A673 (cell line): ENCODE measurements around the gene OXNAD1. TPM values are rescaled to one million over a fixed set of nuclear protein-coding genes. Genes with fewer than 3 reads are reported as not detected.

ENCODE experiments used
- BruUV-seq: library from RNA; stranded (reverse); fragments of 400-500 nt; replicated peaks from 2 replicates; lab custom pipeline; 2021; lab: Mats Ljungman, UMichigan
- CTCF ChIA-PET: fragments of 300-600 bp; sonication (Branson Sonifier 250); formaldehyde crosslinking; loops from one replicate; lab custom pipeline; 2022; ENCODE audit warnings: antibody characterized with exemption; lab: Charles Lee
- POLR2A ChIA-PET: fragments of 300-600 bp; sonication (Branson Sonifier 250); formaldehyde crosslinking; loops from one replicate; lab custom pipeline; 2022; ENCODE audit warnings: antibody characterized with exemption; ENCODE audit not compliant: low non-redundant PET; lab: Charles Lee
- DNase-seq: peaks from one replicate; pipeline ENCODE4 v3.0.0-alpha.2; 2015; ENCODE audit warnings: low spot score
- H3K27ac ChIP-seq: fragments of 200-600 bp; sonication (generic); 2 replicates; pipeline ENCODE4 v1.5.1; 2016; ENCODE audit warnings: mixed run types, low read depth, mild to moderate bottlenecking, mixed read lengths, antibody characterized with exemption, low read length; ENCODE audit not compliant: poor library complexity, severe bottlenecking
- H3K27me3 ChIP-seq: fragments of 200-600 bp; sonication (generic); replicated peaks from 2 replicates; pipeline ENCODE4 v1.6.1; 2017; ENCODE audit warnings: mixed run types, low read depth, mild to moderate bottlenecking, mixed read lengths, antibody characterized with exemption, low read length; ENCODE audit not compliant: insufficient read depth, poor library complexity
- H3K36me3 ChIP-seq: fragments of 200-600 bp; sonication (generic); 2 replicates; pipeline ENCODE4 v1.6.1; 2016; ENCODE audit warnings: mixed run types, mild to moderate bottlenecking, mixed read lengths, antibody characterized with exemption, low read length; ENCODE audit not compliant: insufficient read depth, poor library complexity, severe bottlenecking
- H3K4me1 ChIP-seq: fragments of 200-600 bp; sonication (generic); 2 replicates; pipeline ENCODE4 v1.6.1; 2017; ENCODE audit warnings: mixed run types, mild to moderate bottlenecking, mixed read lengths, antibody characterized with exemption, low read length; ENCODE audit not compliant: insufficient read depth, poor library complexity, severe bottlenecking
- H3K4me3 ChIP-seq: fragments of 200-600 bp; sonication (generic); 2 replicates; pipeline ENCODE4 v1.5.1; 2016; ENCODE audit warnings: low read depth, mixed run types, mild to moderate bottlenecking, mixed read lengths, low read length; ENCODE audit not compliant: poor library complexity, severe bottlenecking
- H3K9me3 ChIP-seq: fragments of 200-600 bp; sonication (generic); 2 replicates; pipeline ENCODE4 v1.6.1; 2016; ENCODE audit warnings: mixed run types, low read depth, mild to moderate bottlenecking, mixed read lengths, antibody characterized with exemption, low read length; ENCODE audit not compliant: poor library complexity, severe bottlenecking
- CTCF ChIP-seq: fragments of 300-800, 200-600 bp; sonication (generic); conservative IDR thresholded peaks from 2 replicates; pipeline ENCODE4 v1.5.1; 2017; ENCODE audit warnings: low read depth, mild to moderate bottlenecking, antibody characterized with exemption, low read length, moderate library complexity, mixed read lengths
- EZH2 ChIP-seq: fragments of 200-600 bp; sonication (generic); IDR thresholded peaks from 2 replicates; pipeline ENCODE4 v1.6.1; 2017; ENCODE audit warnings: borderline replicate concordance, low read depth, mild to moderate bottlenecking, mixed read lengths, antibody characterized with exemption, low read length; ENCODE audit not compliant: poor library complexity, severe bottlenecking
- intact Hi-C: fragments of 100-400 bp; cut with micrococcal nuclease; formaldehyde crosslinking; loops from one replicate; pipeline ENCODE4 v1.10.0; 2022; ENCODE audit not compliant: unreplicated experiment
- total RNA-seq: library from RNA; stranded (reverse); gene quantifications from 2 replicates; pipeline ENCODE4 v1.2.3, GENCODE V29; 2021

OXNAD1 gene
- total RNA-seq, 1 experiment from 2014 or later = 21.5 TPM

- intact Hi-C loops = no loop called here
- ChIA-PET CTCF (interaction anchor here (0.6 to 0.8 kb wide), 2 partner anchors 65 to 199 kb away, joined by 3 read pairs; no protein-coding TSS in a partner anchor), POLR2A (no interaction called here)
- DNase-seq = peak; percentile 30
- H3K4me3 ChIP-seq = no peak overlapping the region
- TF ChIP-seq CTCF (no peak), EZH2 (no peak)
- H3K27ac ChIP-seq = no peak overlapping the region
- BruUV-seq = no TSS peak
- H3K36me3 ChIP-seq = no peaks in the 10 kb centered on the region
- H3K27me3 ChIP-seq = no peaks in the 10 kb centered on the region
- H3K9me3 ChIP-seq = no peaks in the 10 kb centered on the region
- no peaks in the 10 kb centered on the region for H3K4me1 ChIP-seq
Measured at GRCh38 chr3:16243706-16244490, 21.1 kb upstream of the OXNAD1 start.

GRCh38 chr3:16245609-16246008, 19.4 kb upstream of the OXNAD1 start:
- DNase-seq = no peak
- H3K27me3 ChIP-seq = no peaks in the 10 kb centered on the region
- ChIA-PET CTCF (interaction anchor here (0.5 to 0.6 kb wide), 2 partner anchors 222 to 456 kb away, joined by 3 to 4 read pairs; no protein-coding TSS in a partner anchor), POLR2A (no interaction called here)
- H3K27ac ChIP-seq = no peak overlapping the region
- H3K4me1 ChIP-seq = no peaks in the 10 kb centered on the region
- no peak overlapping the region for H3K4me3 ChIP-seq
- BruUV-seq = no TSS peak
- H3K9me3 ChIP-seq = no peaks in the 10 kb centered on the region
- H3K36me3 ChIP-seq = no peaks in the 10 kb centered on the region
- TF ChIP-seq EZH2 = no peak
- TF ChIP-seq CTCF = no peak
- intact Hi-C loops = loop anchor here (2.0 to 5.0 kb wide), 4 partner anchors 67 to 613 kb away; no protein-coding TSS in a partner anchor

GRCh38 chr3:16247282-16248061, 17.5 kb upstream of the OXNAD1 start:
- intact Hi-C loops = loop anchor here (2.0 to 5.0 kb wide), 5 partner anchors 69 to 1045 kb away; no protein-coding TSS in a partner anchor
- Histone ChIP-seq H3K4me3 (no peak overlapping the region), H3K4me1 (no peaks in the 10 kb centered on the region), H3K27me3 (no peaks in the 10 kb centered on the region), H3K9me3 (no peaks in the 10 kb centered on the region), H3K27ac (no peak overlapping the region), H3K36me3 (no peaks in the 10 kb centered on the region)
- ChIA-PET POLR2A (no interaction called here), CTCF (interaction anchor here (0.6 to 1.0 kb wide), 7 partner anchors 11 to 443 kb away, joined by 3 to 5 read pairs (median 3); partner anchors contain the start of genes DPH3 and OXNAD1)
- TF ChIP-seq EZH2 = no peak
- TF ChIP-seq CTCF = peak; percentile 97
- no TSS peak for BruUV-seq
- DNase-seq = peak; percentile 85
